Measurements from ENCODE around the gene PCCA.
"Not testable (repeated sequence)": the region's sequence is repeated elsewhere in the genome, so short reads cannot be mapped to it uniquely, and the experiment has no call there.

Gene PCCA, protein sequence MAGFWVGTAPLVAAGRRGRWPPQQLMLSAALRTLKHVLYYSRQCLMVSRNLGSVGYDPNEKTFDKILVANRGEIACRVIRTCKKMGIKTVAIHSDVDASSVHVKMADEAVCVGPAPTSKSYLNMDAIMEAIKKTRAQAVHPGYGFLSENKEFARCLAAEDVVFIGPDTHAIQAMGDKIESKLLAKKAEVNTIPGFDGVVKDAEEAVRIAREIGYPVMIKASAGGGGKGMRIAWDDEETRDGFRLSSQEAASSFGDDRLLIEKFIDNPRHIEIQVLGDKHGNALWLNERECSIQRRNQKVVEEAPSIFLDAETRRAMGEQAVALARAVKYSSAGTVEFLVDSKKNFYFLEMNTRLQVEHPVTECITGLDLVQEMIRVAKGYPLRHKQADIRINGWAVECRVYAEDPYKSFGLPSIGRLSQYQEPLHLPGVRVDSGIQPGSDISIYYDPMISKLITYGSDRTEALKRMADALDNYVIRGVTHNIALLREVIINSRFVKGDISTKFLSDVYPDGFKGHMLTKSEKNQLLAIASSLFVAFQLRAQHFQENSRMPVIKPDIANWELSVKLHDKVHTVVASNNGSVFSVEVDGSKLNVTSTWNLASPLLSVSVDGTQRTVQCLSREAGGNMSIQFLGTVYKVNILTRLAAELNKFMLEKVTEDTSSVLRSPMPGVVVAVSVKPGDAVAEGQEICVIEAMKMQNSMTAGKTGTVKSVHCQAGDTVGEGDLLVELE

DNA sequence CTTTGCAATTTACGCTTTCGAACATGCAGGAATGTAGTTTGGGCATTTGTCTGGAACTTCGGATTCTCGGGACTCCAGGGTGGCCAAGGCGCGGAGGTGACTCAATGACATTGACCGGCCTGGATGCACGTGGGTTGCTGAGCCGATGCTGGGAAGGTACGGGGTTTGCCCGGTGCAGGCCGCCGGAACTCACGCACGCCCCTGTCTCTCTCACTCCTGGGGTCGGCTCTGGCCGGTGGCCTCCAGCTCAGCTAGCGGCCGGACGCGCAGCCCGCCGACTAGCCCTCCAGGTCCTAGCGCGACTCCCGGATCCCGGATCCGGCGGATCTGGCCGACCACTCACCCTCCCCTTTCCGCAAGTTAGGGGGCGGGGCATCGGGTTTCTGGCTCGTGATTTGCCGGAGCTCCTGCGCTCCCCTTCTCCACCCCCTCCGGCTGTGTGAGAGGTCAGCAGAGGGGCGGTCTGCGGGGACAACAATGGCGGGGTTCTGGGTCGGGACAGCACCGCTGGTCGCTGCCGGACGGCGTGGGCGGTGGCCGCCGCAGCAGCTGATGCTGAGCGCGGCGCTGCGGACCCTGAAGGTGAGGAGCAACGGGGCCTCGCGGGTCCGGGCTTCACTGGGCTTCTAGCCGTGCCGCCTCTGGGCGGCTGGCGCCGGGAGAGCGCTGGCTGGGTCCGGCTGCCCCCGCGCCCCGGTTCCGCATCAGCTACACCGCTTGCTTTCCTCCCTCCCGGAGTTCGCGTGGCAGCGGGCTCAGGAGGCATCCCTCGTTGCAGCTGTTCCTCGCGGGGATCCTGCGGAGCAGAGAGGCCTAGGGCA, at the start of gene PCCA:
TSS of gene PCCA (plus strand) at position 450 of the 821 bp plus-strand sequence. CDS start at position 478, 28 bp downstream.
- peak; percentile 78 for DNase-seq

DNA sequence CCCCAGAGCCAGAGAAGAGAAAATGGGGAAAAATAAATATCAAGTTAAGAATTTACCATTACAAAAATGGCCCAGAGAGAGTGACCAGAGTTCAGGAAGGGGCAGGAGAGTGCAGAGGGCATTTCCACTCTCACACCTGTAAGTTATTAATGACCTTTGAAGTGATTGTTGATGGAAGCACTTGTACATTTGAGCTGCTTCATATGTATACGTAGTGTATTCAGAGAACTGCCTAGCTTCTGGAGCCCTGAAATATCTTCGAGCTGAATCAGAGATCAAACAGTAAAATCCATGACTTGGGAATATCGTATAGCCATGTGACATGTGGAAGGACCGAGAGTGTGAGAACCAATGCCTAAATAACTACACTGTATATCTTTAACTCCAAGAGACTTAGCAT, 49.2 kb upstream of the PCCA start:
- DNase-seq = no peak

DNA sequence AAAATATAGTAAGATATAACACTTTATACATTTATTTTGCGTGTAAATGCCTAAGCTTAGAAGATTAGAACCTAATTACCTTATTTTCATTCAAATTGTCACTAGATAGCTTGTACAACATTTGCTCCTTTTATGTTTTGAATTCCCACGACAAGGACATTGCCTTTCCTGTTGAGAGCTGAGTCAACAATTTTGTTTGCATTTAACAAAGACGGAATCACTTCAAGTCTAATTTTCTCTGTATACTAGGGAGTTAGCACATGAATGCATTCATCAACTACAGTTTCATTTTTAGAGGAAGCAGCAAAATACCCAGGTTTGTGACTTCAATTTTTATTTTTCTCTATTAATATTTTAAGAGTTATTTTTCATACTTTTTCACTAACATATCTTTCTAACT, 48.7 kb upstream of the PCCA start:
- no peak for DNase-seq

DNA sequence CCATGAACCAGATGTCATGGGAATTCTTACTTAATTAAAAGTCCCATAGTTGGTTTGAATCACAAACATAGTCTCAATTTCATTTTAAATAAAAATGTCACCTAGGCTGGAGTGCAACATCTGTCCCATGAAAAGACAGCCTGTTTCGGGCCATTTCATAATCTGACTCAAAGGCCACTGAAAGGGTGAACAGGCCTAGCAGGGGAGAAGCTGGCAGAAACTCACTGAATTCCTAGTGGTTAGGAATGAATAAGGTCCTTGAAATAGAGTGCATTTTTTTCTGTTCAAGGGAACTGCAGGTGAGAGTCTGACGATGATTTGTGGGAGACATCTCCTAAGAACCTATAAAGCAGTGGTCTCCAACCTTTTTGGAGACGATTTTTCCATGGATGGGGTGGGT, 44.0 kb upstream of the PCCA start:
- DNase-seq = peak; percentile 30

DNA sequence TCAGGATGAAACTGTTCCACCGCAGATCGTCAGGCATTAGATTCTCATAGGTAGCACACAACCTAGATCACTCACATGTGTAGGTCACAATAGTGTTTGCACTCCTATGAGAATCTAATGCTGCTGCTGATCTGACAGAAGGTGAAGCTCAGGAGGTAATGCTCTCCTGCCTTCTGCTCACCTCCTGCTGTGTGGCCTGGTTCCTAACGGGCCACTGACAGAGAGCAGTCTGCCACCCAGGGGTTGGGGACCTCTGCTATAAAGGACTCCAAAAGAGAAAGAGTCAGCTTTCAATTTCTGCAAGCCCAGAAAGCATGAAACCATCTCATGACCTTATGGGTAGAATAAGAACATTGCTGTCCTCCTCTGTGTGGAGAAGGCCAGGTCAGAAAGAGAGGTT, 43.5 kb upstream of the PCCA start:
- DNase-seq = no peak

DNA sequence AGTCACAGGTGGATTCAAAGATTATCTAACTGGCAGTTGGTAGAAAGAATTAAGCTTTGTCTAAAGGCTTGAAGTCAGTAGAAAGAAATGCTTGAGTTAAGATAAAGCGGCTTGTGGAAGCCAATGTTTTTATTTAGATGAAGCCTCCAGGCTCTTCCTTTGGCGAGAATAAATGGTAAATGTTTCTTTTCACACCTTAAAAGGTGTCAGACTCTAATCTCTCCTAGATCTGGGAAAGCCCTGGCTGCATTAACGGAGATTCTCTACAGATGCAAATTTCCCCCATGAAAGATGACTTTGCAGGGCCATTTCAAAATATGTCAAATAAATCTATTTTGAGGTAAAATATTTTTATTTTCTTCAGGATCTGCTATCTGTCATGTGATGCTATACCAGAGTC, 37.8 kb upstream of the PCCA start:
- DNase-seq = no peak

DNA sequence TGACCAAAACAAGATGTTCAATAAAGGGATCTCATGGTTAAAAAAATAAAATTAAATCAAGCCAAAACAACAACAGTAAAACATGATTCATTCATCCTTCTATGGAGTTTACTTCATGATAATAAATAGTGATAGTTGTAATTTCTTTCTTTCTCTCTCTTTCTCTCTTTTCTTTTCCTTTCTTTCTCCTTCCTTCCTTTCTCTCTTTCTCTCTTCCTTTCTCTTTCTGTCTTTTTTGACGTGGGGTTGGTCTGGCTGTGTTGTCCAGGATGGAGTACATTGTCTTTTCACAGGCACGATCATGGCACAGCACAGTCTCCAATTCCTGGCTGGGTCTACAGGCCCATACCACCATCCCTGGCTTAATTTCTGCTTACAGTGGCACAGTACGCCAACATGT, 29.1 kb upstream of the PCCA start:
- DNase-seq = no peak

DNA sequence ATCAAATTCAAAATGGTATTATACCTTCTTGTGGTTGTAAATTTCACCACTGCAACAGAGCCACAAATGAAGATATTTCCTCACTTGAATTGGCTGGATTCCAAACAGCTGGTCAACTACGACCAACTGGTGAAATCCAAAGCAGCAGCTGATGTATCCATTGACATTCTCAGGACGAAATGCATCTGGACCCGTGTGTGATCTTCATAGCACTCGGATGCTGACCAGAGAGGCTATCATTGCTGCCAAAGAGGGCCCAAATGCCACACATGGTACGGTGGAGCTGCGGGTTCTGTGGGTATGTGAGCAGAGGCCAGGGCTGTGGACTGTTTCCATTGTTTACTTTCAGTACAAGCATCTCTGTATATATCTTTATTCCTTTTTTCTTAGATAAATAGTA, 25.6 kb upstream of the PCCA start:
- no peak for DNase-seq

DNA sequence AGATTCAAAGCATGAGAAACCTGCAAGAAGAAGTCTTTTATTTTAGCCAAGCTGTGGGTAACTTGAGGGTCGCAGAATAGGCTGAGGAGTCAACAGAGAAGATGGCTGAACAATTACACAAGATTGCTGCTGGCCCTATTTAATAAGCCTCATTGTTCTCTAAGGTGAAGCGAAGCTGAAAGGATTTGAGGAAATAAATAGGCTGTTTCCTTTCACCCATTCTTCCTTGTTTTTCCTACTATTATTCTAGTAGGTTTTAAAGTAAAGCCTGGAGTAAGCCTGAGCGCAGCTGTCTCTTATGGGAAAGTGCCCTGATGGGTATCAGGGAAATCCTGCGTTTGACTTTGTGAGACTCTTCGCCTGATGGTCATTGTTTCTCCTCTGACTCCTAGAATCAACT, 25.0 kb upstream of the PCCA start:
- no peak for DNase-seq

DNA sequence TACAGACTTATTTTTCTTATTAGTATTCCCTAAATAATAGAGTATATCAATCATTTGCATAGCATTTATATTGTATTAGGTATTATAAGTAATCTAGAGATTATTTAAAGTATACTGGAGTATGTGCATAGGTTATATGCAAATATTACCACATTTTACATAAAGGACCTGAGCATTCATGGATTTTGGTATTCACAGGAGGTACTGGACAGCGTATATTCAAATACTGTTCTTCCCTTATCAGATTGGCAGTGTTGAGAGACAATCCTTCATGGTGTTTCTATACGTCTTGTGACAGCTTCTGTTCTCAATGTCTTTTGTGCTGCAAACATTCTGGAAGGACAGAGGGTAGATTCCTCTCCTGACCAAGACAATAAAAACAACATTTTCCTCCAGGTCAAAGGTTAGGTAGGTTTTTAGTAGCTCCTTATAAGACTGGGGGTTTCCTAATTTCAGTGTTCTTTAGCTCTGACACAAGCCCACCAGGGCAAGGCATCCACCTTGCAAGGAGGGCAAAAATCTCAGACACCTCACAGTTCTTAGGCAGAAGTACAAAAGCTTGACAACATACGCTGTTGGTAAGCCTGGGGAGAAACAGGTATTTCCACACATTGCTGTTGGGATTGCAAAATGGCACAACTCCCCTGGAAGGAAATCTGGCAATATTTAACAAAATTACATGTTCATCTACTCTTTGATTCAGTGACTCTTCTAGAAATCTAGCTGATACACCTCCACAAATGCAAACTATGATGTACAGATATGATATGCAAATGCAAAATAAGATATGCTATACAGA, 20.6 kb upstream of the PCCA start:
- DNase-seq = no peak

DNA sequence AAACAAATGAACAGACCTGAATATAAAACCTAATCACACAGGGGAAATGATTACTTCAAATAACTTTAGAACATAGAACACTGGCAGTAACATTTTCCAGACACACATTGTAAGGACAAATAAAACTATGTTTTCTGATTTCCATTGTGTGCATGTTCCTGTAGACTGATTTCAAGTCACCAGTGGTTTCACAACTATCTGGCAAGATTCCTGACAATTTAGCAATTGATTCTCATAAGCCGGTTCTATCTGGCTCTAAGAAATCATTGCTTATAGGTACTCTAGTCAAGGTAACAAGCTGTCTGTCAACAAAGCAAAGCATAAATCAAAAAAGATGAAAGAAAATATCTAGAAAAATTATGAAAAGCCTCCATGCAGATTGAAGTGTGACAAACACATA, 19.6 kb upstream of the PCCA start:
- DNase-seq = no peak

DNA sequence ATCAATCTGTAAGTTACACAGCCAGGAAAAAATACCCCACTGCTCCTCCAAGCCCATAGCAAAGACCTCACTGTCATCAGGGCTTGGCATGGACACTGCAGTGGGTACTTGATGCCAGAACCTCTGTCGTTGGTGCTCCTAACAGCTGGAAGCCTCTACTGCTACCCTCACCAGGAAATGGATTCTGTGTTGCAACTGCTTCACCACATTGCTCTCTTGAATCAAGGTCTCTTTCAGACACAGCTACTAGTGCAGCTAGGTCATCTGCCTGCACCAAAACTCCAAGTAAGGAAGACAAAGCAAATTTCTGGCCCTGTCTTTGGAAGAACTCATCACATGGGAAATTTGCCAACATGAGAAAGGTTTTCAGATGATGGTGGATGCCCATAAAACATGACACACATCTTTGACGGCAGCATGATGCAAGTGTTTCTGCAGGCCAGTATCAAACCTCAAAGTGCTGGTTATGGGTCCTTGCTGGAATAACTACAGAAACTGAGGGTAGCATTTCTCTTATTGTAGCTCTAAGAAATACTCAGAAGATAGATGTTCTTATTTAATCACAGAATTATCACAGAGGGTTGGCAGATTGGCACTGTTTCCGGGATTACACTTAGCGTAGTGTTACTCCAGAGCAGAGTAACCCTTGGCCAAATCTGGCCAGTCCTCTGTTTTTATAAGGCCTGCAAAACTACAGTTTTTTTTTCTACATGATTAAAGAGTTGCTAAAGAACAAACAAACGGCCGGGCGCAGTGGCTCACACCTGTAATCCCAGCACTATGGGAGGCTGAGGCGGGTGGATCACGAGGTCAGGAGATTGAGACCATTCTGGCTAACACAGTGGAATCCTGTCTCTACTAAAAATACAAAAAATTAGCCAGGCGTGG, 12.9 kb upstream of the PCCA start:
- no peak for DNase-seq

DNA sequence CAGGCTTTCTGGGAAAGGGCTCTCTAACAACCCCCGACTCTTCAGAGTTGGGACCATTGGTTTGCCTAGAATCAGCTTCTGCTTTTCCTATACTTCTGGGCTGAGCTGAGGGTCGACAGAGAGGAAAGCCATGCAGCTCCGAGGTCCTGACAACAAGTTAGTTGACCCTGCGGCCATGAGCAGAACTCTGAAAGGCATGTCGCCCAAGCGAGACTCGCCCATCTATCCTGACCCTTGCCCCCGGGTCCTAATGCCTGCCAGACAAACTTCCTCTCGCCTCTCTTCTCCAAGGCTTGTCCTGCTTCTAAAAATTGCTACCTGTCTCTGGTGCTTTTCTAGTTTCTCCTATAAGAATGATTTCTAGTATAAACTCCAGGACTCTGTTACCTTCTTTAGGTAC, 9.9 kb upstream of the PCCA start:
- DNase-seq = not testable (repeated sequence)

DNA sequence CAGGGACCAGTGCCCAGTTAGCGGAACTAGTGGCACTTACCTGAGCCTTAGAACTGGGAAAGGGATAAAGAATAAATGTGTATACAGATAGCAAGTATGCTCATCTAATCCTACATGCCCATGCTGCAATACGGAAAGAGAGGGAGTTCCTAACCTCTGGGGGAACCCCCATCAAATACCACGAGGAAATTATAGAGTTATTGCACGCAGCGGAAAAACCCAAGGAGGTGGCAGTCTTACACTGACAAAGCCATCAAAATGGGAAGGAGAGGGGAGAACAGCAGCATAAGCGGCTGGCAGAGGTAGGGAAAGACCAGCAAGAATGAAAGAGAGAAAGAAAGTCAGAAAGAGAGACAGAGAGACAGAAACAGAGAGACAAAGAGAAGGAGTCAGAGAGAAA, 5.5 kb upstream of the PCCA start:
- not testable (repeated sequence) for DNase-seq

DNA sequence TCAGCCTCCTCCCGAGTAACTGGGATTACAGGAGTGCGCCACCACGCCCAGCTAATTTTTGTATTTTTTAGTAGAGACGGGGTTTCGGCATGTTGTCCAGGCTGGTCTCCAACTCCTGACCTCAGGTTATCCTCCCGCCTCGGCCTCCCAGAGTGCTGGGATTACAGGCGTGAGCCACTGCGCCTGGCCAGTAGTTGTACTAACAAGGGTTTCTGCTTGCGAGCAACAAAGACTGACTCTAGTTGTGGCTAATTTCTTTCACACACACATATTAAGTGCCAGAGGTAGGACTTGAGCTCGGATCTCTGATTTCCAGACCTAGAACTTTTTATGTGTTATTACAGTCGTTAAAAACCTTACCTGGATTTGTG, 635 bp upstream of the PCCA start:
- no peak for DNase-seq

DNA sequence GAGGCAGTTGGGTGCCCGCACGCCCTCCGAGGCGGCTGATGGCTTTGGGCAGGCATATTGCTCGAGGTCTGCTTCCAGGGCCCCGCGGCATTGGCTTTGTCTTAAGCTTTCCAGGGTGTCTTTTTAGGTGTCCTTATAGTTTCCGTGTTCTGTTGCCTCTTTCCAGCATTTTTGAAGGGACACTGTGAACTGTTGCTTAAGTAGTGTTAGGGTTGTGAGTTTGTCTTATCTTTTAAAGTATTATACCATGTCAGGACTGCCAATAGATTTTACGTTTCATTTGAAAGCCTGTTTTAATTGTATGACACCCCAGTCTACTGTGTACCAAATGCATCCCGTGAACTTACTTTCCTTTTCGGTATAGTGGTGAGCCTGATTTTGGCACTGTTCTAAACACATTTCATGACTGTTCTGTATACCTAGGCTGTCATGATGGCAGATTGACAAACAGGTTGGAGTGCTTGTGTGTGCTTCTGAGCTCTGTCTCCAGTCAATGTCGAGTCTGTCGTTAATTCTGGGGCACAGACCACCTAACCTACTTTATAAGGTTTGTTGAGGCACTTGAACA, 656 bp downstream of the PCCA start:
- no peak for DNase-seq

DNA sequence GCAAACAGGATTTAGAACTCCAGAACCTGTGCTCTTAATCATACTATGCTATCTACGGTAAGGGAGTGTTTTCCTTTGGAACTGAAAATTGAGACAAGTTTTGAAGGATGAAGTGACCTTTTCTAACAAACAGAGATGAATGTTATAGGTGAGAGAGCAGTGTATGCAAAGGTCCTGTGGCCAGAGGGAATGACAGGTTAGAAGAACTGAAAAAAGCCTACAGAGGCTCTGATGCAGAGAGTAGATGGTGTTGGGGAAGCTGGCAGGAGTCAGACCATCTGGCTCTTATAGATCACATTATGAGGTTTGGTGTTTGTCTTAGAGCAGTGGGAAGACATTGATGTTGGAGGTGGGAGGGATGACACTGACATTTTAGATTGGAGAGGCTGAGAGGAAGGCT, 2.0 kb downstream of the PCCA start:
- no peak for DNase-seq

DNA sequence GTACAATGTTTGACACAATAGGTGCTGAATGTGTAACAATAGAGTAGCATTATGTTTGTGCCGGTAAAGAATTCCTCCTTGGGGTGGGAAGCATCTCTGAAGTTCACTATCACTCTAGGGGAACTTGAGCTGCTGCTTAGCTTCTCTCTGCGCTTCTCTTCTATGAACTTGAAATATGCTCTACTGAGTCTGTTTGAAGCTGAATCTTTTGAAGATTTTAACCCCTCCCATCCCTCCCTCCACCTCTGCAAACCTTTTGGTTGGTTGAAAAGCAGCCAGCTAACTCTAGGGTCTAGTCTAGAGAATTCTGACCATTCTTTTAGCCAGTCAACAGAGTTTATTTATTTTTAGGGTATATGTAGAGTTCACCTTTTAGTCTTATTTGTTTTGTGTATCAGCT, 2.5 kb downstream of the PCCA start:
- DNase-seq = no peak

DNA sequence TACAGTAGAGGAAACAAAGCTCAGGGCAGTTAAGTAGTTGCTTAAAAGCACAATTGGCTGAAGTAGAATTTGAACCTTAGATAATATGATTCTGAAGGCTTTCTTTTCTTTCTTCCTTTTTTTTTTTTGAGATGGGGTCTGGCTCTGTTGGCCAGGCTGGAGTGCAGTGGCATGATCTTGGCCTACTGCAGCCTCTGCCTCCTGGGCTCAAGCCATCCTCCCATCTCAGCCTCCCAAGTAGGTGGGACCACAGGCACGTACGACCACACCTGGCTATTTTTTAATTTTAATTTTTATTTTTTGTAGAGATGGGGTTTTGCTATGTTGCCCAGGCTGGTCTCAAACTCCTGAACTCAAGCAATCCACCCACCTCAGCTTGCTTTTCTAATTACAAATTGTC, 3.4 kb downstream of the PCCA start:
- DNase-seq = not testable (repeated sequence)

DNA sequence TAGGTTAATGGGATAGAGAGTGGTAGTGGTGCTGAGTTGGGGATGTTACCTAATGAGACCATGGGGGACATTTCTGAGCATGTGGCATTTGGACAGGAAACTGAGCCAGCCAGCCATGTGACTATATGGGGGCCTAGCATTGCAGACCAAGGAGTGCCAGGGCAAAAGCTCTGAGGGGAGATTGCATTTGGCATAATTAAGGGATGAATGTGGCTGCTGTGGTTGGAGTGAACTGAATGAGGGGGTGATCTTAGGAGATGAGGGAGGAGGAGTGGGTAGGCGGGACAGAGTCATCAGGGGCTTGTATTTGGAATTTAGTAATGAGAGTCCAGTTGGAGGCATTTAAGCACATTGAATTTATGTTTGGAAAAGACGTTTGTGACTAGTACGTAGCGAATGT, 6.6 kb downstream of the PCCA start:
- no peak for DNase-seq

DNA sequence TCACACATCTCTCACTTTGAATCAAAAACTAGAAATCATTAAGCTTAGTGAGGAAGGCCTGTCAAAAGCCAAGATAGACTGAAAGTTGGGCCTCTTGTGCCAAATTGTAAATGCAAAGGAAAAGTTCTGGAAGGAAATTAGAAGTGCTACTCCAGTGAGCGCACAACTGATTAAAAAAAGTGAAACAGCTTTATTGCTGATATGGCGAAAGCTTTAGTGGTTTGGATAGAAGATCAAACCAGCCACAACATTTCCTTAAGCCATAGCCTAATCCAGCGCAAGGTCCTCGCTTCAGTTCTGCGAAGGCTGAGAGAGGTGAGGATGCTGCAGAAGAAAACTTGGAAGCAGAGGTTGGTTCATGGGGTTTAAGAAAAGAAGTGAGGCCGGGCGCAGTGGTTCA, 7.6 kb downstream of the PCCA start:
- no peak for DNase-seq

Measured in NCI-H2171 (cell line).